ENCODE results near the gene NAALADL2. TPM values are rescaled to one million over a fixed set of nuclear protein-coding genes. Genes with fewer than 3 reads are reported as not detected.

Gene NAALADL2
- total and polyA plus RNA-seq, 9 of the 15 experiments (the other 6 are each of a cell fraction or from before 2014, with no cell fraction given): 0.29 to 1.1 (median 0.79) TPM; not detected in 1

DNA sequence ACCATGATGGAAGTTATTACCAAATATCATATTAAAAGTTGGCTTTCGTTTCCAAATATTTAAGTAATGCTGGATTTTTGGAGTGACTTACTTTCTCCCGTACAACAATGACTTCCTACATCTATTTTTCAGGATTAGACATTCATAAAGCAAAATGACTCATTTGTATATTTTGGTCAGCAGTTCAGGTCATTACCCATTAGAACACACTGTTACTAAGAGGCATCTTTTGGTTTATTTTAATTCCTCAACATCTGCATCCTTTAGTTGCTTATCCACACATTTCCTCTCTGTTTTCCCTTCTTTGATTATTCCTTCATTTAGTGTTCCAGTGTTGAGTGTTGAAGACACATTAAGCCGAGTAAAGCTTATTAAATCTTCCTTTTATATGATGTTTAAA, 348.2 kb downstream of the NAALADL2 start:
- no TSS peak for BruUV-seq (replicated peaks)
- intact Hi-C loops (cut with micrococcal nuclease): no loop called here
- no peaks in the 10 kb centered on the region for H3K9me3 ChIP-seq (replicated peaks; ENCODE audit: control insufficient read depth, insufficient read depth, low read depth, low read length)

DNA sequence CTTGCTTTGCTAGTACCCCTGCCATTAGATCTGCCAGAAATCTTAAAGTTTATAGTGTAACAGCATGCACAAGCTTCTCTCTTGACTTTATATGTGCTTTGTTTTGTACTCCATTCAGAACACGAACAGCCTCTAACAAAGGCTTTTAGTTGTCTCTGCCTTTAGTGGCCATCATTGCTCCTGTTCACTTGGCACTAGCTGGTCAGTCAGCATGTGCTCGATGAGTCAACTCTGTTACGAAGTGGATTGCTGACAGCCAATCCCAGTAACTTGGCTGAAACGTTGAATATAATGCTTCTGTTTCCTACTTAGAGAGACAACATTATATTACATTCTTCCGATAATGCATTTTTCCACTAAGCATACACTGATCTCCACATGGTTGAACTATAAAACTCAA, 349.2 kb downstream of the NAALADL2 start:
- no TSS peak for BruUV-seq (replicated peaks)
- no peak for TF ChIP-seq ZNF124 (CRISPR knock-in tag; IDR thresholded peaks at IDR 0.05)
- TF ChIP-seq, protein P1, sequence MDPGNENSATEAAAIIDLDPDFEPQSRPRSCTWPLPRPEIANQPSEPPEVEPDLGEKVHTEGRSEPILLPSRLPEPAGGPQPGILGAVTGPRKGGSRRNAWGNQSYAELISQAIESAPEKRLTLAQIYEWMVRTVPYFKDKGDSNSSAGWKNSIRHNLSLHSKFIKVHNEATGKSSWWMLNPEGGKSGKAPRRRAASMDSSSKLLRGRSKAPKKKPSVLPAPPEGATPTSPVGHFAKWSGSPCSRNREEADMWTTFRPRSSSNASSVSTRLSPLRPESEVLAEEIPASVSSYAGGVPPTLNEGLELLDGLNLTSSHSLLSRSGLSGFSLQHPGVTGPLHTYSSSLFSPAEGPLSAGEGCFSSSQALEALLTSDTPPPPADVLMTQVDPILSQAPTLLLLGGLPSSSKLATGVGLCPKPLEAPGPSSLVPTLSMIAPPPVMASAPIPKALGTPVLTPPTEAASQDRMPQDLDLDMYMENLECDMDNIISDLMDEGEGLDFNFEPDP (CRISPR knock-in tag; IDR thresholded peaks at IDR 0.05): no peak
- no peak for TF ChIP-seq ZNF695 (CRISPR knock-in tag; IDR thresholded peaks at IDR 0.05)
- no peak for TF ChIP-seq ZBTB1 (CRISPR knock-in tag; IDR thresholded peaks at IDR 0.05; ENCODE audit: borderline replicate concordance, low read depth)
- TF ChIP-seq ZNF146 (CRISPR knock-in tag; IDR thresholded peaks at IDR 0.05; ENCODE audit: unreplicated experiment): no peak
- TF ChIP-seq, protein P2, sequence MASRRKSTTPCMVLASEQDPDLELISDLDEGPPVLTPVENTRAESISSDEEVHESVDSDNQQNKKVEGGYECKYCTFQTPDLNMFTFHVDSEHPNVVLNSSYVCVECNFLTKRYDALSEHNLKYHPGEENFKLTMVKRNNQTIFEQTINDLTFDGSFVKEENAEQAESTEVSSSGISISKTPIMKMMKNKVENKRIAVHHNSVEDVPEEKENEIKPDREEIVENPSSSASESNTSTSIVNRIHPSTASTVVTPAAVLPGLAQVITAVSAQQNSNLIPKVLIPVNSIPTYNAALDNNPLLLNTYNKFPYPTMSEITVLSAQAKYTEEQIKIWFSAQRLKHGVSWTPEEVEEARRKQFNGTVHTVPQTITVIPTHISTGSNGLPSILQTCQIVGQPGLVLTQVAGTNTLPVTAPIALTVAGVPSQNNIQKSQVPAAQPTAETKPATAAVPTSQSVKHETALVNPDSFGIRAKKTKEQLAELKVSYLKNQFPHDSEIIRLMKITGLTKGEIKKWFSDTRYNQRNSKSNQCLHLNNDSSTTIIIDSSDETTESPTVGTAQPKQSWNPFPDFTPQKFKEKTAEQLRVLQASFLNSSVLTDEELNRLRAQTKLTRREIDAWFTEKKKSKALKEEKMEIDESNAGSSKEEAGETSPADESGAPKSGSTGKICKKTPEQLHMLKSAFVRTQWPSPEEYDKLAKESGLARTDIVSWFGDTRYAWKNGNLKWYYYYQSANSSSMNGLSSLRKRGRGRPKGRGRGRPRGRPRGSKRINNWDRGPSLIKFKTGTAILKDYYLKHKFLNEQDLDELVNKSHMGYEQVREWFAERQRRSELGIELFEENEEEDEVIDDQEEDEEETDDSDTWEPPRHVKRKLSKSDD (conservative IDR thresholded peaks at IDR 0.05; ENCODE audit: low read length): no peak
- TF ChIP-seq CAMTA2 (CRISPR knock-in tag; conservative IDR thresholded peaks at IDR 0.05): no peak
- TF ChIP-seq ZKSCAN8 (CRISPR knock-in tag; IDR thresholded peaks at IDR 0.05): no peak
- H2AFZ ChIP-seq (ENCODE audit: low read depth, low read length): no peak overlapping the region
- in situ Hi-C loops (cut with MboI): no loop called here
- H3K4me2 ChIP-seq (ENCODE audit: insufficient read depth, low read length): no peak overlapping the region
- no peak overlapping the region for H3K9ac ChIP-seq (ENCODE audit: insufficient read depth in 1 of 2, low read depth in 2 of 2, low read length in 2 of 2)
- no peak overlapping the region for H3K27ac ChIP-seq (ENCODE audit: extremely low read depth, low read depth, low read length)
- CTCF ChIA-PET (ENCODE audit: low intra/inter-chr PET ratio): no interaction called here
- POLR2A ChIA-PET: no interaction called here
- H3K79me2 ChIP-seq (ENCODE audit: control insufficient read depth, insufficient read depth, low read length): no peaks in the 10 kb centered on the region
- H3K4me3 ChIP-seq: no peak overlapping the region
- no peaks in the 10 kb centered on the region for H3K36me3 ChIP-seq (ENCODE audit: control insufficient read depth, insufficient read depth, low read length)
- no peaks in the 10 kb centered on the region for H3K9me1 ChIP-seq (ENCODE audit: control insufficient read depth, insufficient read depth, low read length)
- H3K9me3 ChIP-seq (replicated peaks; ENCODE audit: control insufficient read depth, insufficient read depth, low read depth, low read length): peaks cover 1% of the 10 kb centered on the region; the same call in 1 of the 2 replicates
- no peak for FAIRE-seq
- DNase-seq (ENCODE audit: extremely low read depth in 1 of 4, low spot score in 3 of 4): no peak
- 3% methylated on average over 5 of the region's 5 CpGs for WGBS (ENCODE audit: insufficient coverage, low coverage, missing lambda C conversion rate)
- H3K27me3 ChIP-seq (ENCODE audit: control insufficient read depth in 2 of 2, insufficient read depth in 2 of 2, low read length in 2 of 2): no peaks in the 10 kb centered on the region
- no peaks in the 10 kb centered on the region for H4K20me1 ChIP-seq (replicated peaks; ENCODE audit: control insufficient read depth, insufficient read depth, low read length)
- no peaks in the 10 kb centered on the region for H3K4me1 ChIP-seq (replicated peaks in 1 of 2; ENCODE audit: control insufficient read depth in 2 of 2, insufficient read depth in 2 of 2, low read length in 2 of 2)
- intact Hi-C loops (cut with micrococcal nuclease): no loop called here
- ATAC-seq: no peak

More for the DNA sequence above, 348.2 kb downstream of the NAALADL2 start:
- Histone ChIP-seq H3K36me3 (ENCODE audit: control insufficient read depth, insufficient read depth, low read length) (no peaks in the 10 kb centered on the region), H3K27me3 (ENCODE audit: control insufficient read depth in 2 of 2, insufficient read depth in 2 of 2, low read length in 2 of 2) (no peaks in the 10 kb centered on the region), H3K9me1 (ENCODE audit: control insufficient read depth, insufficient read depth, low read length) (no peaks in the 10 kb centered on the region), H3K27ac (ENCODE audit: extremely low read depth, low read depth, low read length) (no peak overlapping the region), H3K4me2 (ENCODE audit: insufficient read depth, low read length) (no peak overlapping the region), H2AFZ (ENCODE audit: low read depth, low read length) (no peak overlapping the region), H3K4me3 (no peak overlapping the region), H3K4me1 (replicated peaks in 1 of 2; ENCODE audit: control insufficient read depth in 2 of 2, insufficient read depth in 2 of 2, low read length in 2 of 2) (no peaks in the 10 kb centered on the region), H3K9ac (ENCODE audit: insufficient read depth in 1 of 2, low read depth in 2 of 2, low read length in 2 of 2) (no peak overlapping the region), H3K79me2 (ENCODE audit: control insufficient read depth, insufficient read depth, low read length) (no peaks in the 10 kb centered on the region), H4K20me1 (replicated peaks; ENCODE audit: control insufficient read depth, insufficient read depth, low read length) (no peaks in the 10 kb centered on the region)
- ChIA-PET POLR2A (no interaction called here), CTCF (ENCODE audit: low intra/inter-chr PET ratio) (no interaction called here)
- DNase-seq (ENCODE audit: extremely low read depth in 1 of 4, low spot score in 3 of 4) (no peak), FAIRE-seq (no peak), ATAC-seq (no peak)
- no peak for TF ChIP-seq DMBX1 (CRISPR knock-in tag; IDR thresholded peaks at IDR 0.05; ENCODE audit: borderline replicate concordance)
- in situ Hi-C loops (cut with MboI): no loop called here
- WGBS (ENCODE audit: insufficient coverage, low coverage, missing lambda C conversion rate): 0% methylated on average over 3 of the region's 3 CpGs
